Mesodermal cell (in vitro differentiated cells): ENCODE measurements around the gene IL24.

Experiments
- H3K27ac ChIP-seq: 2 replicates; pipeline ENCODE4 v1.7.0; 2013; ENCODE audit warnings: mild to moderate bottlenecking, low read depth, low read length, moderate library complexity; ENCODE audit not compliant: severe bottlenecking
- H3K36me3 ChIP-seq: 2 replicates; pipeline ENCODE4 v1.7.1; 2013; ENCODE audit warnings: mild to moderate bottlenecking, low read length, moderate library complexity; ENCODE audit not compliant: control insufficient read depth, insufficient read depth
- H3K4me1 ChIP-seq: one replicate; pipeline ENCODE4 v1.7.1; 2013; ENCODE audit warnings: mild to moderate bottlenecking, low read length; ENCODE audit not compliant: insufficient read depth, control insufficient read depth, poor library complexity, severe bottlenecking
- H3K4me3 ChIP-seq: 2 replicates; pipeline ENCODE4 v1.7.0; 2013; ENCODE audit warnings: low read length, control low read depth, mild to moderate bottlenecking; ENCODE audit not compliant: insufficient read depth, poor library complexity, severe bottlenecking; ENCODE audit errors: extremely low read depth
- H3K9me3 ChIP-seq: 2 replicates; pipeline ENCODE4 v1.7.1; 2013; ENCODE audit warnings: mild to moderate bottlenecking, low read length, moderate library complexity; ENCODE audit not compliant: control insufficient read depth
- WGBS, 2 experiments: methylation state at CpG; one replicate each; pipeline ENCODE4 v1.1.5; 2013; ENCODE audit warnings: missing lambda C conversion rate in 2 of 2; ENCODE audit not compliant: insufficient coverage in 2 of 2; 5-methylcytosine and 5-hydroxymethylcytosine counted together

IL24 gene

GRCh38 chr1:206880314-206880713, 16.9 kb upstream of the IL24 start:
- peaks cover 26% of the 10 kb centered on the region for H3K9me3 ChIP-seq
- no peak overlapping the region for H3K27ac ChIP-seq
- no peaks in the 10 kb centered on the region for H3K36me3 ChIP-seq
- no peaks in the 10 kb centered on the region for H3K4me1 ChIP-seq
- H3K4me3 ChIP-seq = no peak overlapping the region
- WGBS, 2 experiments = 72 to 80% methylated on average over 2 of the region's 3 CpGs

GRCh38 chr1:206882555-206882954, 14.7 kb upstream of the IL24 start:
- Histone ChIP-seq H3K9me3 (peaks cover 18% of the 10 kb centered on the region), H3K4me1 (no peaks in the 10 kb centered on the region), H3K27ac (no peak overlapping the region), H3K36me3 (no peaks in the 10 kb centered on the region), H3K4me3 (no peak overlapping the region)
- whole genome bisulfite sequencing, 2 experiments = 71% methylated on average over 1 of the region's 3 CpGs; no CpG with 5 or more reads in 1 of the 2 experiments

- H3K36me3 ChIP-seq = no peaks in the 10 kb centered on the region
- no peak overlapping the region for H3K27ac ChIP-seq
- WGBS, 2 experiments = no CpG with 5 or more reads among the region's 1 CpG
- no peaks in the 10 kb centered on the region for H3K4me1 ChIP-seq
- peaks cover 12% of the 10 kb centered on the region for H3K9me3 ChIP-seq
- no peak overlapping the region for H3K4me3 ChIP-seq
These were observed 14.1 kb upstream of the IL24 start for GRCh38 chr1:206883160-206883559.

DNA sequence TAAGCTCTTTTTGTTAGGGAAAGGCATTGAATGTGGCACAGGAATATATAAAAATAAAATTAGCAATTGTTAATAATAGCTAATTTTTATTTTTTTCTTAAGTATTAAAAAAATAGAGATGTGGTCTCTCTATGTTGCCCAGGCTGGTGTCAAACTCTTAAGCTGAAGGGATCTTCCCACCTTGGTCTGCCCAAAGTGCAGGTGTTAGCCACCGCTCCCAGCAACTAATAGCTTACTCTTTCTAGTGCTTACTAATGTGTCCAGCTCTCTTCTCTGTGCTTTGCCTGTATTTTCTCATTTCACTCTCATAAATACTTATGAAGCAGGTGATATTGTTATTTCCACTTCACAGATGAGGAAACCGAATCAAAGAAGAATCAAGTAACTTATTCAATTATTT, 13.4 kb upstream of the IL24 start:
- Histone ChIP-seq H3K27ac (no peak overlapping the region), H3K36me3 (no peaks in the 10 kb centered on the region), H3K9me3 (peaks cover 7% of the 10 kb centered on the region), H3K4me1 (no peaks in the 10 kb centered on the region), H3K4me3 (no peak overlapping the region)
- WGBS, 2 experiments = 100% methylated on average over 1 of the region's 2 CpGs

GRCh38 chr1:206885341-206886060, 11.7 kb upstream of the IL24 start:
- WGBS, 2 experiments = 86% methylated on average over 1 of the region's 3 CpGs; no CpG with 5 or more reads in 1 of the 2 experiments
- H3K4me3 ChIP-seq = no peak overlapping the region

GRCh38 chr1:206886831-206887230, 10.4 kb upstream of the IL24 start:
- Histone ChIP-seq H3K9me3 (no peaks in the 10 kb centered on the region), H3K36me3 (no peaks in the 10 kb centered on the region), H3K27ac (no peak overlapping the region), H3K4me3 (no peak overlapping the region), H3K4me1 (peaks cover 9% of the 10 kb centered on the region)
- 82 to 100% methylated on average over 1 of the region's 1 CpG for WGBS, 2 experiments

More at GRCh38 chr1:206885341-206886060, 11.7 kb upstream of the IL24 start:
- peaks cover 6% of the 10 kb centered on the region for H3K4me1 ChIP-seq
- no peak overlapping the region for H3K27ac ChIP-seq
- no peaks in the 10 kb centered on the region for H3K36me3 ChIP-seq
- no peaks in the 10 kb centered on the region for H3K9me3 ChIP-seq

GRCh38 chr1:206887701-206888100, 9.5 kb upstream of the IL24 start:
- no peaks in the 10 kb centered on the region for H3K9me3 ChIP-seq
- peaks cover 9% of the 10 kb centered on the region for H3K4me1 ChIP-seq
- no peaks in the 10 kb centered on the region for H3K36me3 ChIP-seq
- H3K4me3 ChIP-seq = no peak overlapping the region
- no peak overlapping the region for H3K27ac ChIP-seq
- 78 to 91% methylated on average over 4 of the region's 4 CpGs for WGBS, 2 experiments

DNA sequence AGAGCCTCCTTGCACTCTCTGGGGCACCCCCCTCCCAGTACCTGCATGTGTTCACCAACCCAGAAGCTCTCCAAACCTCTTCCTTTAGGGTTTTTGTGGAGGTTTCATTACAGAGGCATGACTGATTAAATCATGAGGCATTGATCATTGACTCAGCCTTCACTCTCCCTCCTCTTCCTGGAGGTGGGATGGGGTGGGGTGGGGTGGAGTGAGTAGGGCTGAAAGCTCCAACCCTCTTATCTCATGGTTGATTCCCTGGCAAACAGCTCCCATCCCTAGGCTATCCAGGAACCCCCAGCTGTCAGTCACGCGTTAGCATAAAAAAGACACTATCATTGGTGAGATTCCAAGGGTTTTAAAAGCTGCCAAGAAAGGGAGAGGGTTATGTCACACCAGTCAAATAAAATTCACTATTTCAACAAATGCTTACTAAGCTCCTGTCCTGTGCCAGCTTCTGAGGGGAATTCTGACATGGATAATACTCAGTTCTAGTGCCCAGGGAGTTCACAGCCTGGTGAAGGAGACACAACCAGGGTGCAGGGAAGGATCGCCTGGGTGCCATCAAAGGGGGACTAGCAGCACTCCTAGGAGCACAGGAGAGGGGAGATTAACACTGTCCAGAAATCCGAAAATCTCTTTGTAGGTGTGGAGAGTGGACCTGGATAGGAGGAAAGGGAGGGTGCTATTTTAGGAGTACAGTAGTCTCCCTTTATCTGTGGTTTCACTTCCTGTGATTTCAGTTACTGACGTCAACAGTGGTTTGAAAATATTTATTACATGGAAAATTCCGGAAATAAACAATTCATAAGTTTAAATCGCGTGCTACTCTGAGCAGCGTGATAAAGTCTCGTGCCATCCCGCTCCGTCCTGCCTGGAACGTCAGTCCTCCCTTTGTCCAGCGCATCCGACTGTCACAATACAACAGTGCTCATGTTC, 6.8 kb upstream of the IL24 start:
- Histone ChIP-seq H3K9me3 (no peaks in the 10 kb centered on the region), H3K4me1 (peaks cover 10% of the 10 kb centered on the region), H3K36me3 (no peaks in the 10 kb centered on the region), H3K4me3 (no peak overlapping the region), H3K27ac (no peak overlapping the region)
- WGBS, 2 experiments = 86 to 91% methylated on average over 11 to 14 of the region's 15 CpGs

GRCh38 chr1:206891412-206891811, 5.8 kb upstream of the IL24 start:
- Histone ChIP-seq H3K27ac (no peak overlapping the region), H3K4me3 (no peak overlapping the region), H3K4me1 (peaks cover 18% of the 10 kb centered on the region), H3K36me3 (no peaks in the 10 kb centered on the region), H3K9me3 (no peaks in the 10 kb centered on the region)
- WGBS, 2 experiments = 100% methylated on average over 1 of the region's 1 CpG

DNA sequence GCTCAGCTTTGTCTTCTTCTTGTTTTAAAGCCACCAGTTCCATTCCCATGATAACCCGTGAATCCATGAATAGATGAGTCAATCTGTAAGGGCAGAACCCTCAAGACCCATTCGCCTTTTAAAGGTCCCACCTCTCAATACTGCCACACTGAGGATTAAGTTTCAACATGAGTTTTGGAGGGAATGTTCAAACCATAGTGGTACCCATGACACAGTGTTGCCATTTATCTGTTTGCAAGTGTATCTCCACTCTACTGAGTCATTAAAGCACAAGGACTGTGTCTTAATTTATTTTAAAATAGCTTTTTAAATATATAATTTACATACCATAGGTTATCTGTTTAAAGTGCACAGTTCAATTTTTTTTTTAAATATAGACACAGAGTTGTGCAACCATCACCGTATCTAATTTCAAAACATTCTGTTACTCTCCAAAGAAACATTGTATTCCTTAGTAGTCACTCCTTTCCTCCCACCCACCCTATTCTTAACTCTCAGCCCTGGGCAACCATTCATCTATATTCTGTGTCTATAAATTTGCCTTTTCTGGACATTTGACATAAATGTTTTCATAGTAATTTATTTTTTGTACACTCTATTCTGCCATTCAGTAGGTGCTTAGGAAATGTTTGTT, 4.8 kb upstream of the IL24 start:
- Histone ChIP-seq H3K27ac (no peak overlapping the region), H3K9me3 (no peaks in the 10 kb centered on the region), H3K4me1 (peaks cover 18% of the 10 kb centered on the region), H3K4me3 (no peak overlapping the region), H3K36me3 (no peaks in the 10 kb centered on the region)
- WGBS, 2 experiments = 94 to 100% methylated on average over 2 of the region's 3 CpGs
